ENCODE measurements around the gene CLIP2.
"Not testable (repeated sequence)": the region's sequence is repeated elsewhere in the genome, so short reads cannot be mapped to it uniquely, and the experiment has no call there.

The CLIP2 gene

GRCh38 chr7:74404741-74405140, 115.5 kb downstream of the CLIP2 start:
- DNase-seq (ENCODE audit: low read depth), result no peak

GRCh38 chr7:74405191-74405898, 116.1 kb downstream of the CLIP2 start:
- no peak for DNase-seq (ENCODE audit: low read depth)

- no peak for DNase-seq (ENCODE audit: low read depth)
These were observed 116.8 kb downstream of the CLIP2 start for GRCh38 chr7:74405899-74406512.

- no peak for DNase-seq (ENCODE audit: low read depth)
These were observed 118.8 kb downstream of the CLIP2 start for GRCh38 chr7:74407958-74408357.

- DNase-seq (ENCODE audit: low read depth), result no peak
These were observed 120.4 kb downstream of the CLIP2 start for GRCh38 chr7:74409571-74409970.

- DNase-seq (ENCODE audit: low read depth), result no peak
These were observed 121.6 kb downstream of the CLIP2 start for GRCh38 chr7:74410772-74411171.

GRCh38 chr7:74411571-74411970, 122.4 kb downstream of the CLIP2 start:
- DNase-seq (ENCODE audit: low read depth), result not testable (repeated sequence)

- DNase-seq (ENCODE audit: low read depth), result no peak
These were observed 122.8 kb downstream of the CLIP2 start for GRCh38 chr7:74412056-74412455.

GRCh38 chr7:74412603-74413002, 123.4 kb downstream of the CLIP2 start:
- no peak for DNase-seq (ENCODE audit: low read depth)

GRCh38 chr7:74414595-74415333, 125.6 kb downstream of the CLIP2 start:
- DNase-seq (ENCODE audit: low read depth), result not testable (repeated sequence)

- DNase-seq (ENCODE audit: low read depth), result peak; percentile 28
These were observed 128.3 kb downstream of the CLIP2 start for GRCh38 chr7:74417419-74417971.

GRCh38 chr7:74418076-74418475, 128.9 kb downstream of the CLIP2 start:
- no peak for DNase-seq (ENCODE audit: low read depth)

- DNase-seq (ENCODE audit: low read depth), result no peak
These were observed 129.3 kb downstream of the CLIP2 start for GRCh38 chr7:74418538-74418937.

GRCh38 chr7:74419232-74419631, 130.0 kb downstream of the CLIP2 start:
- not testable (repeated sequence) for DNase-seq (ENCODE audit: low read depth)

- DNase-seq (ENCODE audit: low read depth), result no peak
These were observed 130.8 kb downstream of the CLIP2 start for GRCh38 chr7:74420006-74420405.

GRCh38 chr7:74424291-74424880, 135.2 kb downstream of the CLIP2 start:
- no peak for DNase-seq (ENCODE audit: low read depth)

- DNase-seq (ENCODE audit: low read depth), result no peak
These were observed 138.8 kb downstream of the CLIP2 start for GRCh38 chr7:74428023-74428422.

- DNase-seq (ENCODE audit: low read depth), result no peak
These were observed 140.0 kb downstream of the CLIP2 start for GRCh38 chr7:74429153-74429747.

GRCh38 chr7:74430409-74430808, 141.2 kb downstream of the CLIP2 start:
- DNase-seq (ENCODE audit: low read depth), result not testable (repeated sequence)

- DNase-seq (ENCODE audit: low read depth), result no peak
These were observed 141.8 kb downstream of the CLIP2 start for GRCh38 chr7:74430961-74431466.

- DNase-seq (ENCODE audit: low read depth), result not testable (repeated sequence)
These were observed 148.0 kb downstream of the CLIP2 start for GRCh38 chr7:74437291-74437571.

GRCh38 chr7:74438327-74438726, 149.1 kb downstream of the CLIP2 start:
- DNase-seq (ENCODE audit: low read depth), result no peak

All from activated T-cell treated with anti-CD3 and anti-CD28 coated beads for 24 hours (primary cell).